Smooth muscle cell (in vitro differentiated cells): ENCODE results near the gene TIA1. TPM values are rescaled to one million over a fixed set of nuclear protein-coding genes. Genes with fewer than 3 reads are reported as not detected.
"Not testable (repeated sequence)": the region's sequence is repeated elsewhere in the genome, so short reads cannot be mapped to it uniquely, and the experiment has no call there.

Source experiments
- DNase-seq: peaks from one replicate; lab custom pipeline; 2025; ENCODE audit not compliant: unreplicated experiment; lab: John Stamatoyannopoulos, UW
- H2AFZ ChIP-seq: fragments of 200-600 bp; sonication (generic); 2 replicates; pipeline ENCODE4 v1.6.0; 2016; ENCODE audit warnings: antibody characterized with exemption, low read depth, mild to moderate bottlenecking
- H3F3A ChIP-seq: fragments of 200-600 bp; sonication (generic); 2 replicates; pipeline ENCODE4 v1.6.0; 2017; ENCODE audit warnings: antibody characterized with exemption, low read depth
- H3K27ac ChIP-seq: fragments of 200-600 bp; sonication (generic); 2 replicates; pipeline ENCODE4 v1.5.1; 2016; ENCODE audit warnings: low read depth, mild to moderate bottlenecking
- H3K27me3 ChIP-seq: fragments of 200-600 bp; sonication (generic); 2 replicates; pipeline ENCODE4 v1.6.1; 2016; ENCODE audit warnings: low read depth, mild to moderate bottlenecking
- H3K36me3 ChIP-seq: fragments of 200-600 bp; sonication (generic); 2 replicates; pipeline ENCODE4 v1.5.1; 2016; ENCODE audit warnings: low read depth
- H3K4me1 ChIP-seq: fragments of 200-600 bp; sonication (generic); 2 replicates; pipeline ENCODE4 v1.5.1; 2016; ENCODE audit warnings: low read depth
- H3K4me2 ChIP-seq: fragments of 200-600 bp; sonication (generic); 2 replicates; pipeline ENCODE4 v1.6.0; 2016; ENCODE audit warnings: mild to moderate bottlenecking
- H3K4me3 ChIP-seq: fragments of 200-600 bp; sonication (generic); 2 replicates; pipeline ENCODE4 v1.5.1; 2016; ENCODE audit warnings: mild to moderate bottlenecking
- H3K79me2 ChIP-seq: fragments of 200-600 bp; sonication (generic); 2 replicates; pipeline ENCODE4 v1.6.0; 2016; ENCODE audit warnings: low read depth, mild to moderate bottlenecking
- H3K9ac ChIP-seq: fragments of 200-600 bp; sonication (generic); 2 replicates; pipeline ENCODE4 v1.6.0; 2016; ENCODE audit warnings: low read depth
- H3K9me3 ChIP-seq: fragments of 200-600 bp; sonication (generic); replicated peaks from 2 replicates; pipeline ENCODE4 v1.5.1; 2016; ENCODE audit warnings: low read depth
- H4K20me1 ChIP-seq: fragments of 200-600 bp; sonication (generic); 2 replicates; pipeline ENCODE4 v1.6.0; 2016; ENCODE audit warnings: low read depth
- WGBS: methylation state at CpG from one replicate; pipeline ENCODE4 v1.1.7; 2016; ENCODE audit warnings: low lambda C conversion rate; 5-methylcytosine and 5-hydroxymethylcytosine counted together
- polyA plus RNA-seq: library from polyadenylated mRNA; unstranded; fragments of >200 nt; fragmentation: Nextera tagmentation; extraction: Ambion mirVana; gene quantifications from 2 replicates; pipeline ENCODE4 v1.2.1, GENCODE V29; 2016
- total RNA-seq: library from RNA; depleted of rRNA; stranded (reverse); fragments of >200 nt; gene quantifications from 2 replicates; pipeline ENCODE4 v1.2.3, GENCODE V29; 2014
- TF ChIP-seq, protein P1 (sequence below): fragments of 200-600 bp; sonication (generic); IDR thresholded peaks from 2 replicates; pipeline ENCODE4 v1.5.1; 2017; ENCODE audit warnings: borderline replicate concordance, mild to moderate bottlenecking, antibody characterized with exemption; ENCODE audit not compliant: insufficient read depth, poor library complexity, severe bottlenecking

TIA1 gene
- total and polyA plus RNA-seq, 2 experiments from 2014 or later, result 54.2 to 153 TPM

- DNase-seq, result no peak
- Histone ChIP-seq H3K9me3 (no peaks in the 10 kb centered on the region), H3K9ac (no peak overlapping the region), H3K36me3 (peaks cover 3% of the 10 kb centered on the region), H3K4me3 (no peak overlapping the region), H3K27me3 (no peaks in the 10 kb centered on the region), H4K20me1 (peaks cover 100% of the 10 kb centered on the region), H3K4me1 (peaks cover 29% of the 10 kb centered on the region), H3F3A (no peaks in the 10 kb centered on the region), H3K4me2 (no peak overlapping the region), H2AFZ (no peak overlapping the region), H3K79me2 (peaks cover 100% of the 10 kb centered on the region), H3K27ac (no peak overlapping the region)
- 92% methylated on average over 8 of the region's 8 CpGs for WGBS
- TF ChIP-seq, protein P1, sequence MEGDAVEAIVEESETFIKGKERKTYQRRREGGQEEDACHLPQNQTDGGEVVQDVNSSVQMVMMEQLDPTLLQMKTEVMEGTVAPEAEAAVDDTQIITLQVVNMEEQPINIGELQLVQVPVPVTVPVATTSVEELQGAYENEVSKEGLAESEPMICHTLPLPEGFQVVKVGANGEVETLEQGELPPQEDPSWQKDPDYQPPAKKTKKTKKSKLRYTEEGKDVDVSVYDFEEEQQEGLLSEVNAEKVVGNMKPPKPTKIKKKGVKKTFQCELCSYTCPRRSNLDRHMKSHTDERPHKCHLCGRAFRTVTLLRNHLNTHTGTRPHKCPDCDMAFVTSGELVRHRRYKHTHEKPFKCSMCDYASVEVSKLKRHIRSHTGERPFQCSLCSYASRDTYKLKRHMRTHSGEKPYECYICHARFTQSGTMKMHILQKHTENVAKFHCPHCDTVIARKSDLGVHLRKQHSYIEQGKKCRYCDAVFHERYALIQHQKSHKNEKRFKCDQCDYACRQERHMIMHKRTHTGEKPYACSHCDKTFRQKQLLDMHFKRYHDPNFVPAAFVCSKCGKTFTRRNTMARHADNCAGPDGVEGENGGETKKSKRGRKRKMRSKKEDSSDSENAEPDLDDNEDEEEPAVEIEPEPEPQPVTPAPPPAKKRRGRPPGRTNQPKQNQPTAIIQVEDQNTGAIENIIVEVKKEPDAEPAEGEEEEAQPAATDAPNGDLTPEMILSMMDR, result no peak
Measured at GRCh38 chr2:70241340-70241739, 7.1 kb downstream of the TIA1 start.

DNA sequence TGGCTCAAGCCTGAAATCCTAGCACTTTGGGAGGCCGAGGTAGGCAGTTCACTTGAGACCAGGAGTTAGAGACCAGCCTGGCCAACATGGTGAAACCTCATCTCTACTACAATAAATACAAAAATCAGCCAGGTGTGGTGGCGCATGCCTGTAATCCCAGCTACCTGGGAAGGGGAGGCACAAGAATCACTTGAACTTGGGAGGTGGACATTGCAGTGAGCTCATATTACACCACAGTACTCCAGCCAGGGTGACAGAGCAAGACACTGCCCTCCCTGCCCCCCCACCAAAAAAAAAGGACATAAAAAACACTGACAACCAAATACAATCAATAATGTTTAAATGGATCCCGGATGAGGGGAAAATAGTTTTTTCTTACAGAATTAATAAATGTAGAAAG, 7.8 kb downstream of the TIA1 start:
- no peaks in the 10 kb centered on the region for H3F3A ChIP-seq
- whole genome bisulfite sequencing, result 100% methylated on average over 3 of the region's 3 CpGs
- TF ChIP-seq, protein P1, result no peak
- peaks cover 100% of the 10 kb centered on the region for H4K20me1 ChIP-seq
- no peaks in the 10 kb centered on the region for H3K9me3 ChIP-seq
- peaks cover 3% of the 10 kb centered on the region for H3K36me3 ChIP-seq
- H2AFZ ChIP-seq, result no peak overlapping the region
- DNase-seq, result no peak
- no peak overlapping the region for H3K4me3 ChIP-seq
- H3K79me2 ChIP-seq, result peaks cover 100% of the 10 kb centered on the region
- H3K9ac ChIP-seq, result no peak overlapping the region
- no peak overlapping the region for H3K27ac ChIP-seq
- H3K4me2 ChIP-seq, result no peak overlapping the region
- H3K4me1 ChIP-seq, result peaks cover 21% of the 10 kb centered on the region
- no peaks in the 10 kb centered on the region for H3K27me3 ChIP-seq

DNA sequence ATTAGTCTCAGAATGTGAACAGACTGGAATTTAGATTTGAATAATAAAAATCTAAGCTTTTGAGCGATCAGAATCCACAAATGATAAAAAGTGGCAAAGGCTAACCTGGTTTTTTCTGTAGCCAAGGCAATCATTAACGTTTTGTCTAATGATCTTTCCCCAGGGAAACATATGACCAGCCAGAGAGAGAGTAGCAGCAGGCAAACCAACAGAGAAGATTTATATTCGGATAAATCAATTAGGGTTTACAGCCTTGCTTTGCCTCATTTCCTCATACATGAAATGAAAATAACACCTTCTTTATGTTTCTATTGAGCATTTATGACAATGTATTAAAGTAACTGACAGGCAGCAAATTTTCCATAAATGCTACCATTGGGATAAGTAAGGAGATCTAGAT, 14.5 kb downstream of the TIA1 start:
- Histone ChIP-seq H3K9ac (no peak overlapping the region), H3F3A (no peaks in the 10 kb centered on the region), H3K4me3 (no peak overlapping the region), H3K27me3 (no peaks in the 10 kb centered on the region), H3K9me3 (no peaks in the 10 kb centered on the region), H2AFZ (no peak overlapping the region), H4K20me1 (peaks cover 96% of the 10 kb centered on the region), H3K4me1 (no peaks in the 10 kb centered on the region), H3K4me2 (no peak overlapping the region), H3K27ac (no peak overlapping the region), H3K79me2 (peaks cover 84% of the 10 kb centered on the region), H3K36me3 (peaks cover 23% of the 10 kb centered on the region)
- TF ChIP-seq, protein P1, result no peak
- WGBS, result 96% methylated on average over 3 of the region's 3 CpGs
- no peak for DNase-seq

- DNase-seq, result no peak
- no peak overlapping the region for H2AFZ ChIP-seq
- TF ChIP-seq, protein P1, result no peak
- H3K79me2 ChIP-seq, result peaks cover 52% of the 10 kb centered on the region
- H3F3A ChIP-seq, result no peaks in the 10 kb centered on the region
- H3K27ac ChIP-seq, result peak overlapping the region; percentile 2
- H4K20me1 ChIP-seq, result peaks cover 87% of the 10 kb centered on the region
- peaks cover 62% of the 10 kb centered on the region for H3K36me3 ChIP-seq
- H3K4me2 ChIP-seq, result no peak overlapping the region
- no peak overlapping the region for H3K9ac ChIP-seq
- no peak overlapping the region for H3K4me3 ChIP-seq
- H3K27me3 ChIP-seq, result no peaks in the 10 kb centered on the region
- 95% methylated on average over 2 of the region's 2 CpGs for WGBS
- H3K9me3 ChIP-seq, result no peaks in the 10 kb centered on the region
- no peaks in the 10 kb centered on the region for H3K4me1 ChIP-seq
Measured at GRCh38 chr2:70226781-70227180, 21.6 kb downstream of the TIA1 start.

- WGBS, result 78% methylated on average over 3 of the region's 3 CpGs
- H3K4me1 ChIP-seq, H3K27ac ChIP-seq, H3K9ac ChIP-seq, DNase-seq, H3K27me3 ChIP-seq, H3F3A ChIP-seq, H3K9me3 ChIP-seq, H3K4me3 ChIP-seq, H3K4me2 ChIP-seq, H2AFZ ChIP-seq: not testable (repeated sequence)
- Histone ChIP-seq H4K20me1 (peaks cover 93% of the 10 kb centered on the region), H3K79me2 (peaks cover 30% of the 10 kb centered on the region), H3K36me3 (peaks cover 56% of the 10 kb centered on the region)
Measured at GRCh38 chr2:70223305-70223704, 25.1 kb downstream of the TIA1 start.
